HEK293 (cell line): Measurements from ENCODE around the gene C16orf92.

Experiments
- CTCF ChIP-seq: fragments of 450-650 bp; formaldehyde crosslinking; IDR thresholded peaks from 2 replicates; pipeline ENCODE4 v1.5.1; 2016; ENCODE audit warnings: missing biosample characterization, missing genetic modification characterization
- MZF1 ChIP-seq: fragments of 450-650 bp; formaldehyde crosslinking; IDR thresholded peaks from 2 replicates; pipeline ENCODE4 v1.5.1; 2017; ENCODE audit warnings: missing biosample characterization, missing genetic modification characterization, borderline replicate concordance
- ZBTB11 ChIP-seq: fragments of 450-650 bp; formaldehyde crosslinking; conservative IDR thresholded peaks from 2 replicates; pipeline ENCODE4 v1.5.1; 2016; ENCODE audit warnings: low read depth, missing biosample characterization, missing genetic modification characterization
- TF ChIP-seq, protein P1 (sequence below): fragments of 450-650 bp; formaldehyde crosslinking; IDR thresholded peaks from 2 replicates; pipeline ENCODE4 v1.5.1; 2017; ENCODE audit warnings: missing biosample characterization, missing genetic modification characterization

GRCh38 chr16:30046178-30046577, 23.2 kb downstream of the C16orf92 start:
- TF ChIP-seq CTCF, result no peak
- TF ChIP-seq ZBTB11 (tag by site-specific recombination), result no peak
- TF ChIP-seq, protein P1, sequence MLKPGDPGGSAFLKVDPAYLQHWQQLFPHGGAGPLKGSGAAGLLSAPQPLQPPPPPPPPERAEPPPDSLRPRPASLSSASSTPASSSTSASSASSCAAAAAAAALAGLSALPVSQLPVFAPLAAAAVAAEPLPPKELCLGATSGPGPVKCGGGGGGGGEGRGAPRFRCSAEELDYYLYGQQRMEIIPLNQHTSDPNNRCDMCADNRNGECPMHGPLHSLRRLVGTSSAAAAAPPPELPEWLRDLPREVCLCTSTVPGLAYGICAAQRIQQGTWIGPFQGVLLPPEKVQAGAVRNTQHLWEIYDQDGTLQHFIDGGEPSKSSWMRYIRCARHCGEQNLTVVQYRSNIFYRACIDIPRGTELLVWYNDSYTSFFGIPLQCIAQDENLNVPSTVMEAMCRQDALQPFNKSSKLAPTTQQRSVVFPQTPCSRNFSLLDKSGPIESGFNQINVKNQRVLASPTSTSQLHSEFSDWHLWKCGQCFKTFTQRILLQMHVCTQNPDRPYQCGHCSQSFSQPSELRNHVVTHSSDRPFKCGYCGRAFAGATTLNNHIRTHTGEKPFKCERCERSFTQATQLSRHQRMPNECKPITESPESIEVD (tag by site-specific recombination), result no peak
- TF ChIP-seq MZF1 (tag by site-specific recombination), result no peak
